Activated T-cell treated with anti-CD3 and anti-CD28 coated beads, Interleukin-2, amount 50 U/mL, for 72 hours (primary cell): ENCODE results near the gene MAML3. TPM values are rescaled to one million over a fixed set of nuclear protein-coding genes. Genes with fewer than 3 reads are reported as not detected.

Source experiments
- ATAC-seq, 2 donors: fragments of 150-1000 bp; cut with Tn5 transposase; replicated peaks in 1 of 2; 2 replicates each; pipeline ENCODE4 v1.10.0; 2021; ENCODE audit warnings: moderate library complexity in 2 of 2, mild to moderate bottlenecking in 1 of 2
- DNase-seq, 2 donors: peaks; one replicate each; pipeline ENCODE4 v3.0.0; 2021 to 2022; ENCODE audit warnings: mixed read lengths in 1 of 2
- H3K27ac Mint-ChIP-seq: one replicate; pipeline ENCODE4 v1.8.0; 2022; ENCODE audit warnings: mild to moderate bottlenecking, moderate library complexity, mixed read lengths
- H3K27me3 Mint-ChIP-seq: one replicate; pipeline ENCODE4 v1.8.0; 2022; ENCODE audit warnings: low read depth, mixed read lengths
- H3K36me3 Mint-ChIP-seq, 2 donors: one replicate each; pipeline ENCODE4 v1.8.0; 2022; ENCODE audit warnings: mixed read lengths in 2 of 2, mild to moderate bottlenecking in 1 of 2; ENCODE audit not compliant: insufficient read depth in 2 of 2
- H3K4me1 Mint-ChIP-seq: one replicate; pipeline ENCODE4 v1.8.0; 2022; ENCODE audit warnings: low read depth, mixed read lengths
- H3K4me3 Mint-ChIP-seq, 2 donors: one replicate each; pipeline ENCODE4 v1.8.0; 2022; ENCODE audit warnings: mild to moderate bottlenecking in 2 of 2, mixed read lengths in 2 of 2, moderate library complexity in 2 of 2
- H3K9me3 Mint-ChIP-seq, 2 donors: one replicate each; pipeline ENCODE4 v1.8.0; 2022; ENCODE audit warnings: mixed read lengths in 2 of 2
- total RNA-seq, 2 donors: library from RNA; stranded (reverse); gene quantifications; one replicate each; pipeline ENCODE4 v1.2.3, GENCODE V29; 2022

The MAML3 gene
- total RNA-seq, 2 donors from 2014 or later = 5.3 to 5.5 TPM

- Mint-ChIP-seq H3K9me3 (no peaks in the 10 kb centered on the region), H3K27ac (peak overlapping the region; percentile 18), H3K4me1 (peaks cover 52% of the 10 kb centered on the region), H3K4me3 (peak overlapping the region; percentile 79 to 95), H3K36me3 (peaks cover 2 to 4% of the 10 kb centered on the region in 2 donors), H3K27me3 (peaks cover 63% of the 10 kb centered on the region)
- ATAC-seq (peak; percentile 43 to 45), DNase-seq (no peak)
Measured at GRCh38 chr4:140070366-140070765, 83.6 kb downstream of the MAML3 start.

- H3K27me3 Mint-ChIP-seq = peaks cover 64% of the 10 kb centered on the region
- peaks cover 2 to 4% of the 10 kb centered on the region in 2 donors for H3K36me3 Mint-ChIP-seq
- peak overlapping the region; percentile 16 to 41 for H3K4me3 Mint-ChIP-seq
- DNase-seq = no peak
- ATAC-seq = no peak
- no peaks in the 10 kb centered on the region for H3K9me3 Mint-ChIP-seq
- no peak overlapping the region for H3K27ac Mint-ChIP-seq
- H3K4me1 Mint-ChIP-seq = peaks cover 52% of the 10 kb centered on the region
Measured at GRCh38 chr4:140069066-140069465, 84.9 kb downstream of the MAML3 start.

GRCh38 chr4:140068271-140068670 is 85.7 kb downstream of the MAML3 start:
- H3K27me3 Mint-ChIP-seq = peaks cover 56% of the 10 kb centered on the region
- ATAC-seq = no peak

GRCh38 chr4:140066031-140066930 is 87.7 kb downstream of the MAML3 start:
- no peak for DNase-seq
- H3K4me1 Mint-ChIP-seq = peaks cover 42% of the 10 kb centered on the region
- no peak overlapping the region for H3K4me3 Mint-ChIP-seq
- peaks cover 52% of the 10 kb centered on the region for H3K27me3 Mint-ChIP-seq
- peaks cover 2 to 4% of the 10 kb centered on the region in 2 donors for H3K36me3 Mint-ChIP-seq
- H3K27ac Mint-ChIP-seq = no peak overlapping the region
- no peak for ATAC-seq
- no peaks in the 10 kb centered on the region for H3K9me3 Mint-ChIP-seq

More at GRCh38 chr4:140068271-140068670, 85.7 kb downstream of the MAML3 start:
- Mint-ChIP-seq H3K9me3 (no peaks in the 10 kb centered on the region), H3K4me3 (no peak overlapping the region), H3K4me1 (peaks cover 45% of the 10 kb centered on the region), H3K36me3 (peaks cover 2 to 4% of the 10 kb centered on the region in 2 donors), H3K27ac (no peak overlapping the region)
- no peak for DNase-seq

- H3K27ac Mint-ChIP-seq = no peak overlapping the region
- DNase-seq (no peak), ATAC-seq (no peak)
- H3K4me1 Mint-ChIP-seq = peaks cover 42% of the 10 kb centered on the region
- H3K36me3 Mint-ChIP-seq = peaks cover 2 to 4% of the 10 kb centered on the region in 2 donors
- H3K9me3 Mint-ChIP-seq = no peaks in the 10 kb centered on the region
- H3K4me3 Mint-ChIP-seq = no peak overlapping the region
- peaks cover 50% of the 10 kb centered on the region for H3K27me3 Mint-ChIP-seq
Measured at GRCh38 chr4:140065393-140065792, 88.6 kb downstream of the MAML3 start.

GRCh38 chr4:140061659-140062289 is 92.2 kb downstream of the MAML3 start:
- Mint-ChIP-seq H3K9me3 (no peaks in the 10 kb centered on the region), H3K27me3 (peaks cover 33% of the 10 kb centered on the region), H3K27ac (no peak overlapping the region), H3K4me1 (peaks cover 42% of the 10 kb centered on the region), H3K4me3 (no peak overlapping the region), H3K36me3 (no peaks in the 10 kb centered on the region)
- DNase-seq = peak in 1 of 2 donors; percentile 17
- ATAC-seq = peak; percentile 85 to 87

GRCh38 chr4:140061194-140061593 is 92.8 kb downstream of the MAML3 start:
- H3K27me3 Mint-ChIP-seq = peaks cover 29% of the 10 kb centered on the region
- peaks cover 42% of the 10 kb centered on the region for H3K4me1 Mint-ChIP-seq
- H3K4me3 Mint-ChIP-seq = peak overlapping the region; percentile 46 to 56
- DNase-seq = no peak
- H3K36me3 Mint-ChIP-seq = no peaks in the 10 kb centered on the region
- no peaks in the 10 kb centered on the region for H3K9me3 Mint-ChIP-seq
- no peak overlapping the region for H3K27ac Mint-ChIP-seq
- peak; percentile 47 to 65 for ATAC-seq

GRCh38 chr4:140059159-140059558 is 94.8 kb downstream of the MAML3 start:
- Mint-ChIP-seq H3K27ac (no peak overlapping the region), H3K4me1 (peaks cover 54% of the 10 kb centered on the region), H3K36me3 (no peaks in the 10 kb centered on the region), H3K4me3 (no peak overlapping the region), H3K27me3 (peaks cover 11% of the 10 kb centered on the region), H3K9me3 (no peaks in the 10 kb centered on the region)
- DNase-seq (no peak), ATAC-seq (no peak)

GRCh38 chr4:140057701-140058100 is 96.3 kb downstream of the MAML3 start:
- ATAC-seq (no peak), DNase-seq (no peak)
- Mint-ChIP-seq H3K36me3 (no peaks in the 10 kb centered on the region), H3K27me3 (peaks cover 16% of the 10 kb centered on the region), H3K27ac (no peak overlapping the region), H3K4me3 (no peak overlapping the region), H3K9me3 (no peaks in the 10 kb centered on the region), H3K4me1 (peaks cover 68% of the 10 kb centered on the region)

- Mint-ChIP-seq H3K27me3 (peaks cover 13% of the 10 kb centered on the region), H3K4me3 (peak overlapping the region in 1 of 2 donors; percentile 1), H3K4me1 (peaks cover 55% of the 10 kb centered on the region), H3K9me3 (no peaks in the 10 kb centered on the region), H3K27ac (no peak overlapping the region), H3K36me3 (no peaks in the 10 kb centered on the region)
- no peak for DNase-seq
- no peak for ATAC-seq
Measured at GRCh38 chr4:140056015-140056414, 98.0 kb downstream of the MAML3 start.

GRCh38 chr4:140054861-140055260 is 99.1 kb downstream of the MAML3 start:
- ATAC-seq (no peak), DNase-seq (no peak)
- Mint-ChIP-seq H3K36me3 (no peaks in the 10 kb centered on the region), H3K4me3 (peak overlapping the region; percentile 4 to 60), H3K9me3 (no peaks in the 10 kb centered on the region), H3K27me3 (peaks cover 11% of the 10 kb centered on the region), H3K27ac (no peak overlapping the region), H3K4me1 (peaks cover 59% of the 10 kb centered on the region)

GRCh38 chr4:140053185-140053584 is 100.8 kb downstream of the MAML3 start:
- Mint-ChIP-seq H3K4me1 (peaks cover 68% of the 10 kb centered on the region), H3K36me3 (no peaks in the 10 kb centered on the region), H3K27ac (no peak overlapping the region), H3K9me3 (no peaks in the 10 kb centered on the region), H3K4me3 (peak overlapping the region; percentile 57 to 72), H3K27me3 (peaks cover 11% of the 10 kb centered on the region)
- ATAC-seq = no peak
- DNase-seq = no peak

GRCh38 chr4:140052050-140052449 is 101.9 kb downstream of the MAML3 start:
- Mint-ChIP-seq H3K4me1 (peaks cover 62% of the 10 kb centered on the region), H3K4me3 (no peak overlapping the region), H3K36me3 (no peaks in the 10 kb centered on the region), H3K9me3 (no peaks in the 10 kb centered on the region), H3K27me3 (peaks cover 14% of the 10 kb centered on the region), H3K27ac (no peak overlapping the region)
- DNase-seq = peak; percentile 28 to 31
- peak in 1 of 2 donors; percentile 30 for ATAC-seq
